GM19043 (cell line): ENCODE data around the gene MGME1.

Experiments
- ATAC-seq: cut with Tn5 transposase; IDR thresholded peaks from one replicate; pipeline ENCODE4 v1.9.1; 2021; ENCODE audit warnings: low read depth; ENCODE audit not compliant: unreplicated experiment

The MGME1 gene

GRCh38 chr20:17939622-17940223 is 29.1 kb upstream of the MGME1 start:
- no peak for ATAC-seq

GRCh38 chr20:17940224-17940971 is 28.4 kb upstream of the MGME1 start:
- ATAC-seq: no peak

GRCh38 chr20:17941087-17941825 is 27.6 kb upstream of the MGME1 start:
- ATAC-seq: no peak

- ATAC-seq: no peak
Measured at GRCh38 chr20:17941826-17942196, 27.0 kb upstream of the MGME1 start.

- ATAC-seq: peak; percentile 62
Measured at GRCh38 chr20:17943343-17943742, 25.5 kb upstream of the MGME1 start.

GRCh38 chr20:17944854-17945474 is 23.9 kb upstream of the MGME1 start:
- no peak for ATAC-seq

GRCh38 chr20:17946040-17946439 is 22.8 kb upstream of the MGME1 start:
- no peak for ATAC-seq

GRCh38 chr20:17946572-17947473 is 22.0 kb upstream of the MGME1 start:
- no peak for ATAC-seq

- no peak for ATAC-seq
Measured at GRCh38 chr20:17947474-17947815, 21.4 kb upstream of the MGME1 start.

- no peak for ATAC-seq
Measured at GRCh38 chr20:17948442-17948841, 20.4 kb upstream of the MGME1 start.

- no peak for ATAC-seq
Measured at GRCh38 chr20:17949899-17950298, 18.9 kb upstream of the MGME1 start.

- ATAC-seq: no peak
Measured at GRCh38 chr20:17950670-17951069, 18.1 kb upstream of the MGME1 start.

GRCh38 chr20:17951323-17951722 is 17.5 kb upstream of the MGME1 start:
- ATAC-seq: no peak

- no peak for ATAC-seq
Measured at GRCh38 chr20:17952692-17953684, 15.8 kb upstream of the MGME1 start.

- ATAC-seq: no peak
Measured at GRCh38 chr20:17953935-17954334, 14.9 kb upstream of the MGME1 start.

GRCh38 chr20:17955302-17955701 is 13.5 kb upstream of the MGME1 start:
- no peak for ATAC-seq

- ATAC-seq: no peak
Measured at GRCh38 chr20:17956099-17956685, 12.6 kb upstream of the MGME1 start.

GRCh38 chr20:17957505-17958363 is 11.1 kb upstream of the MGME1 start:
- ATAC-seq: no peak
